HFFc6 (cell line): ENCODE data around the gene CACNA1G. TPM values are rescaled to one million over a fixed set of nuclear protein-coding genes. Genes with fewer than 3 reads are reported as not detected.

ENCODE experiments used
- DNase-seq: peaks from one replicate; pipeline ENCODE4 v3.0.0-alpha.2; 2018
- H3K27ac Mint-ChIP-seq: 2 replicates; pipeline ENCODE4 v1.8.0; 2020; ENCODE audit warnings: mild to moderate bottlenecking, mixed read lengths
- H3K27me3 Mint-ChIP-seq: 2 replicates; pipeline ENCODE4 v1.8.0; 2021; ENCODE audit warnings: mild to moderate bottlenecking, moderate library complexity, mixed read lengths; ENCODE audit not compliant: insufficient read depth
- H3K36me3 Mint-ChIP-seq: 2 replicates; pipeline ENCODE4 v1.8.0; 2021; ENCODE audit warnings: low read depth, mixed read lengths
- H3K4me1 Mint-ChIP-seq: 2 replicates; pipeline ENCODE4 v1.8.0; 2020; ENCODE audit warnings: low read depth, mixed read lengths
- H3K4me3 Mint-ChIP-seq: 2 replicates; pipeline ENCODE4 v1.8.0; 2020; ENCODE audit warnings: mild to moderate bottlenecking, moderate library complexity, mixed read lengths
- H3K9me3 Mint-ChIP-seq: 2 replicates; pipeline ENCODE4 v1.8.0; 2020; ENCODE audit warnings: mild to moderate bottlenecking, mixed read lengths
- CTCF ChIP-seq: fragments of 200-600 bp; sonication (generic); IDR thresholded peaks from 2 replicates; pipeline ENCODE4 v1.5.0; 2021; ENCODE audit warnings: antibody characterized with exemption, mild to moderate bottlenecking
- total RNA-seq, 6 experiments: library from RNA; stranded (reverse); fragmentation: NEBNext Ultra II Directional; extraction: Animal tissue kit (Norgen Biotek cat#: 25700); gene quantifications; 2 replicates in 1 of 6; 3 replicates in 5 of 6; pipeline ENCODE4 v1.2.3, GENCODE V29; 2021

Gene CACNA1G
- total RNA-seq, 6 experiments from 2014 or later, result 0.03 to 0.19 (median 0.05) TPM; not detected in 1

- no peak for TF ChIP-seq CTCF
- DNase-seq, result no peak
- no peaks in the 10 kb centered on the region for H3K9me3 Mint-ChIP-seq
- no peaks in the 10 kb centered on the region for H3K36me3 Mint-ChIP-seq
- no peak overlapping the region for H3K27ac Mint-ChIP-seq
- H3K4me1 Mint-ChIP-seq, result peaks cover 29% of the 10 kb centered on the region
- no peak overlapping the region; the same call in 1 of the 2 replicates for H3K4me3 Mint-ChIP-seq
- peaks cover 4% of the 10 kb centered on the region for H3K27me3 Mint-ChIP-seq
These were observed 19.7 kb upstream of the CACNA1G start for GRCh38 chr17:50540560-50541401.

- no peak for TF ChIP-seq CTCF
- H3K36me3 Mint-ChIP-seq, result no peaks in the 10 kb centered on the region
- H3K27me3 Mint-ChIP-seq, result peaks cover 4% of the 10 kb centered on the region
- peaks cover 29% of the 10 kb centered on the region for H3K4me1 Mint-ChIP-seq
- no peaks in the 10 kb centered on the region for H3K9me3 Mint-ChIP-seq
- no peak overlapping the region for H3K27ac Mint-ChIP-seq
- H3K4me3 Mint-ChIP-seq, result peak overlapping the region; percentile 84
- no peak for DNase-seq
These were observed 19.2 kb upstream of the CACNA1G start for GRCh38 chr17:50541402-50541715.

- H3K9me3 Mint-ChIP-seq, result no peaks in the 10 kb centered on the region
- no peaks in the 10 kb centered on the region for H3K36me3 Mint-ChIP-seq
- H3K4me3 Mint-ChIP-seq, result peak overlapping the region; percentile 84
- TF ChIP-seq CTCF, result peak; percentile 61
- peaks cover 34% of the 10 kb centered on the region for H3K4me1 Mint-ChIP-seq
- DNase-seq, result peak; percentile 55
- H3K27me3 Mint-ChIP-seq, result peaks cover 4% of the 10 kb centered on the region
- peak overlapping the region; percentile 65 for H3K27ac Mint-ChIP-seq
These were observed 18.5 kb upstream of the CACNA1G start for GRCh38 chr17:50541716-50542688.

GRCh38 chr17:50542795-50543774 lies 17.4 kb upstream of the CACNA1G start:
- Mint-ChIP-seq H3K36me3 (no peaks in the 10 kb centered on the region), H3K27me3 (peaks cover 4% of the 10 kb centered on the region), H3K27ac (peak overlapping the region; percentile 42; the same call in 1 of the 2 replicates), H3K4me1 (peaks cover 41% of the 10 kb centered on the region), H3K9me3 (no peaks in the 10 kb centered on the region), H3K4me3 (peak overlapping the region; percentile 84)
- TF ChIP-seq CTCF, result no peak
- no peak for DNase-seq

- TF ChIP-seq CTCF, result no peak
- Mint-ChIP-seq H3K4me1 (peaks cover 42% of the 10 kb centered on the region), H3K9me3 (no peaks in the 10 kb centered on the region), H3K27ac (no peak overlapping the region), H3K4me3 (no peak overlapping the region), H3K36me3 (no peaks in the 10 kb centered on the region), H3K27me3 (peaks cover 4% of the 10 kb centered on the region)
- DNase-seq, result no peak
These were observed 16.0 kb upstream of the CACNA1G start for GRCh38 chr17:50544516-50544915.
